Naive thymus-derived CD4-positive, alpha-beta T cell (primary cell): ENCODE results near the gene SLCO3A1. TPM values are rescaled to one million over a fixed set of nuclear protein-coding genes. Genes with fewer than 3 reads are reported as not detected.

Experiments used
- ATAC-seq: fragments of 150-1000 bp; cut with Tn5 transposase; 2 replicates; pipeline ENCODE4 v1.10.0; 2021; ENCODE audit warnings: mild to moderate bottlenecking, moderate library complexity
- CTCF ChIA-PET: fragments of 350-600 bp; sonication (Branson Sonifier 250); formaldehyde crosslinking; loops from one replicate; lab custom pipeline; 2021; ENCODE audit warnings: antibody characterized with exemption; lab: Charles Lee
- POLR2A ChIA-PET: fragments of 350-600 bp; sonication (Branson Sonifier 250); formaldehyde crosslinking; loops from one replicate; lab custom pipeline; 2021; ENCODE audit warnings: antibody characterized with exemption, inconsistent platforms; lab: Charles Lee
- DNase-seq, 9 donors: peaks; one replicate each; pipeline versions ENCODE4 v3.0.0 to v3.0.0-alpha.2; 2020 to 2022; ENCODE audit warnings: mixed read lengths in 1 of 9
- H3K27ac ChIP-seq: one replicate; pipeline ENCODE4 v1.7.0; 2013; ENCODE audit warnings: mild to moderate bottlenecking, low read depth, low read length, moderate library complexity
- H3K27me3 ChIP-seq, 2 donors: one replicate each; pipeline ENCODE4 v1.7.0; 2013; ENCODE audit warnings: low read length in 2 of 2, mild to moderate bottlenecking in 2 of 2, moderate library complexity in 2 of 2; ENCODE audit not compliant: control insufficient read depth in 2 of 2, insufficient read depth in 2 of 2
- H3K36me3 ChIP-seq, 3 experiments: 1 replicate in 2 of 3; 2 replicates in 1 of 3; pipeline ENCODE4 v1.7.0; 2013; ENCODE audit warnings: low read length in 3 of 3, mild to moderate bottlenecking in 3 of 3, moderate library complexity in 1 of 3; ENCODE audit not compliant: insufficient read depth in 3 of 3, control insufficient read depth in 2 of 3
- H3K4me1 ChIP-seq, 2 donors: one replicate each; pipeline ENCODE4 v1.7.0; 2013; ENCODE audit warnings: low read length in 2 of 2, mild to moderate bottlenecking in 2 of 2, moderate library complexity in 1 of 2; ENCODE audit not compliant: control insufficient read depth in 2 of 2, insufficient read depth in 2 of 2
- H3K4me3 ChIP-seq: 2 replicates; pipeline ENCODE4 v1.7.0; 2013; ENCODE audit warnings: mild to moderate bottlenecking, low read length
- H3K9me3 ChIP-seq, 3 experiments: 1 replicate in 2 of 3; 2 replicates in 1 of 3; pipeline ENCODE4 v1.7.0; 2013; ENCODE audit warnings: low read length in 3 of 3; ENCODE audit not compliant: control insufficient read depth in 2 of 3
- H3K27ac Mint-ChIP-seq, 9 donors: one replicate each; pipeline ENCODE4 v1.8.0; 2020 to 2022; ENCODE audit warnings: mixed read lengths in 9 of 9, mild to moderate bottlenecking in 8 of 9, moderate library complexity in 5 of 9, inconsistent platforms in 2 of 9
- H3K27me3 Mint-ChIP-seq, 5 donors: one replicate each; pipeline ENCODE4 v1.8.0; 2021 to 2022; ENCODE audit warnings: mixed read lengths in 5 of 5, mild to moderate bottlenecking in 1 of 5
- H3K36me3 Mint-ChIP-seq, 5 donors: one replicate each; pipeline ENCODE4 v1.8.0; 2020 to 2022; ENCODE audit warnings: mixed read lengths in 5 of 5, mild to moderate bottlenecking in 3 of 5, inconsistent platforms in 1 of 5
- H3K4me1 Mint-ChIP-seq, 7 donors: one replicate each; pipeline ENCODE4 v1.8.0; 2020 to 2022; ENCODE audit warnings: mixed read lengths in 7 of 7, mild to moderate bottlenecking in 3 of 7, inconsistent platforms in 1 of 7
- H3K4me3 Mint-ChIP-seq, 10 donors: one replicate each; pipeline ENCODE4 v1.8.0; 2020 to 2022; ENCODE audit warnings: mild to moderate bottlenecking in 10 of 10, mixed read lengths in 10 of 10, moderate library complexity in 6 of 10, inconsistent platforms in 2 of 10
- H3K9me3 Mint-ChIP-seq, 11 donors: one replicate each; pipeline ENCODE4 v1.8.0; 2020 to 2022; ENCODE audit warnings: mixed read lengths in 11 of 11, mild to moderate bottlenecking in 4 of 11, inconsistent platforms in 1 of 11, moderate library complexity in 1 of 11
- intact Hi-C, 2 donors: fragments of 100-400 bp; cut with micrococcal nuclease; formaldehyde crosslinking; loops; one replicate each; pipeline ENCODE4 v1.15.1; 2023
- polyA plus RNA-seq, 2 donors: library from polyadenylated mRNA; unstranded; fragments of 300-500 nt; fragmentation: Illumina TruSeq; gene quantifications; one replicate each; pipeline ENCODE4 v1.2.3, GENCODE V29; 2021
- total RNA-seq, 6 experiments: library from RNA in 5 of 6; stranded (reverse) in 5 of 6; gene quantifications; 1 replicate in 5 of 6; 2 replicates in 1 of 6; pipeline ENCODE4 v1.2.3 and lab custom pipeline; 2021 to 2026

The SLCO3A1 gene
- total and polyA plus RNA-seq, 7 experiments from 2014 or later, result 15.4 to 69.1 (median 24.3) TPM

GRCh38 chr15:92097474-92098178 lies 244.1 kb downstream of the SLCO3A1 start:
- H3K27me3 ChIP-seq, result no peaks in the 10 kb centered on the region
- H3K4me1 ChIP-seq, result peaks cover 8 to 39% of the 10 kb centered on the region in 2 donors
- no peak overlapping the region for H3K4me3 ChIP-seq
- Mint-ChIP-seq H3K27me3 (no peaks in the 10 kb centered on the region), H3K27ac (peak overlapping the region in 4 of 9 donors; percentile 6 to 79 (median 70)), H3K4me3 (peak overlapping the region in 6 of 10 donors; percentile 10 to 53 (median 28)), H3K36me3 (peaks cover 0 to 43% (median 3%) of the 10 kb centered on the region in 5 donors), H3K4me1 (peaks cover 30 to 68% (median 42%) of the 10 kb centered on the region in 7 donors), H3K9me3 (peaks cover 0 to 5% (median 0%) of the 10 kb centered on the region in 11 donors)
- POLR2A ChIA-PET, result interaction anchor here (0.7 kb wide), 1 partner anchor 10 kb away, joined by 3 read pairs; no protein-coding TSS in a partner anchor
- no peak overlapping the region for H3K27ac ChIP-seq
- no peaks in the 10 kb centered on the region for H3K36me3 ChIP-seq
- DNase-seq (peak in 7 of 9 donors; percentile 7 to 40 (median 29)), ATAC-seq (peak; percentile 69)
- no peaks in the 10 kb centered on the region for H3K9me3 ChIP-seq
- intact Hi-C loops, result loop anchor here in 1 of 2 donors (1.0 kb wide), 3 partner anchors 129 to 618 kb away; no protein-coding TSS in a partner anchor
- CTCF ChIA-PET, result interaction anchor here (0.9 kb wide), 1 partner anchor 618 kb away, joined by 3 read pairs; no protein-coding TSS in a partner anchor

- Mint-ChIP-seq H3K27me3 (no peaks in the 10 kb centered on the region), H3K4me1 (peaks cover 30 to 63% (median 41%) of the 10 kb centered on the region in 7 donors), H3K4me3 (no peak overlapping the region), H3K36me3 (peaks cover 0 to 43% (median 3%) of the 10 kb centered on the region in 5 donors), H3K27ac (no peak overlapping the region), H3K9me3 (peaks cover 0 to 5% (median 0%) of the 10 kb centered on the region in 11 donors)
- intact Hi-C loops, result no loop called here
- H3K4me1 ChIP-seq, result peaks cover 8 to 39% of the 10 kb centered on the region in 2 donors
- no peaks in the 10 kb centered on the region for H3K36me3 ChIP-seq
- no peaks in the 10 kb centered on the region for H3K27me3 ChIP-seq
- H3K4me3 ChIP-seq, result no peak overlapping the region
- CTCF ChIA-PET, result interaction anchor here (0.6 to 0.9 kb wide), 2 partner anchors 229 to 617 kb away, joined by 3 read pairs; no protein-coding TSS in a partner anchor
- H3K9me3 ChIP-seq, result no peaks in the 10 kb centered on the region
- POLR2A ChIA-PET, result no interaction called here
- DNase-seq, result no peak
- ATAC-seq, result no peak
- no peak overlapping the region for H3K27ac ChIP-seq
Measured at GRCh38 chr15:92098869-92099268, 245.4 kb downstream of the SLCO3A1 start.

- peaks cover 22 to 55% (median 33%) of the 10 kb centered on the region in 7 donors for H3K4me1 Mint-ChIP-seq
- H3K27me3 ChIP-seq, result no peaks in the 10 kb centered on the region
- no peak overlapping the region for H3K4me3 ChIP-seq
- POLR2A ChIA-PET, result no interaction called here
- peaks cover 0 to 4% (median 0%) of the 10 kb centered on the region in 3 experiments for H3K36me3 ChIP-seq
- H3K27ac Mint-ChIP-seq, result no peak overlapping the region
- CTCF ChIA-PET, result no interaction called here
- H3K4me1 ChIP-seq, result peaks cover 4 to 33% of the 10 kb centered on the region in 2 donors
- H3K36me3 Mint-ChIP-seq, result peaks cover 0 to 37% (median 3%) of the 10 kb centered on the region in 5 donors
- H3K4me3 Mint-ChIP-seq, result no peak overlapping the region
- H3K9me3 Mint-ChIP-seq, result peaks cover 0 to 5% (median 0%) of the 10 kb centered on the region in 11 donors
- no peaks in the 10 kb centered on the region for H3K9me3 ChIP-seq
- no peaks in the 10 kb centered on the region for H3K27me3 Mint-ChIP-seq
- ATAC-seq (no peak), DNase-seq (no peak)
- intact Hi-C loops, result no loop called here
- no peak overlapping the region for H3K27ac ChIP-seq
Measured at GRCh38 chr15:92100301-92100700, 246.8 kb downstream of the SLCO3A1 start.

GRCh38 chr15:92100751-92101150 lies 247.2 kb downstream of the SLCO3A1 start:
- Histone ChIP-seq H3K27me3 (no peaks in the 10 kb centered on the region), H3K27ac (no peak overlapping the region), H3K4me1 (peaks cover 0 to 29% of the 10 kb centered on the region in 2 donors), H3K36me3 (peaks cover 0 to 8% (median 0%) of the 10 kb centered on the region in 3 experiments), H3K4me3 (no peak overlapping the region), H3K9me3 (no peaks in the 10 kb centered on the region)
- no peak for ATAC-seq
- Mint-ChIP-seq H3K27ac (no peak overlapping the region), H3K9me3 (peaks cover 0 to 5% (median 0%) of the 10 kb centered on the region in 11 donors), H3K4me1 (peaks cover 17 to 51% (median 28%) of the 10 kb centered on the region in 7 donors), H3K36me3 (peaks cover 0 to 37% (median 4%) of the 10 kb centered on the region in 5 donors), H3K4me3 (no peak overlapping the region), H3K27me3 (no peaks in the 10 kb centered on the region)
- ChIA-PET CTCF (no interaction called here), POLR2A (no interaction called here)
- no peak for DNase-seq
- intact Hi-C loops, result no loop called here

GRCh38 chr15:92101708-92102394 lies 248.3 kb downstream of the SLCO3A1 start:
- ChIA-PET CTCF (interaction anchor here (0.6 kb wide), 1 partner anchor 552 kb away, joined by 3 read pairs; no protein-coding TSS in a partner anchor), POLR2A (no interaction called here)
- Histone ChIP-seq H3K27ac (no peak overlapping the region), H3K36me3 (peaks cover 0 to 8% (median 0%) of the 10 kb centered on the region in 3 experiments), H3K4me3 (no peak overlapping the region), H3K27me3 (no peaks in the 10 kb centered on the region), H3K4me1 (peaks cover 0 to 21% of the 10 kb centered on the region in 2 donors), H3K9me3 (no peaks in the 10 kb centered on the region)
- Mint-ChIP-seq H3K4me3 (peak overlapping the region in 3 of 10 donors; percentile 4 to 58 (median 32)), H3K27me3 (no peaks in the 10 kb centered on the region), H3K4me1 (peaks cover 13 to 41% (median 23%) of the 10 kb centered on the region in 7 donors), H3K27ac (peak overlapping the region in 7 of 9 donors; percentile 11 to 82 (median 60)), H3K9me3 (no peaks in the 10 kb centered on the region), H3K36me3 (peaks cover 0 to 35% (median 10%) of the 10 kb centered on the region in 5 donors)
- ATAC-seq (no peak), DNase-seq (no peak)
- intact Hi-C loops, result no loop called here

GRCh38 chr15:92102395-92102755 lies 248.9 kb downstream of the SLCO3A1 start:
- ChIA-PET POLR2A (no interaction called here), CTCF (interaction anchor here (0.6 kb wide), 1 partner anchor 551 kb away, joined by 3 read pairs; no protein-coding TSS in a partner anchor)
- Mint-ChIP-seq H3K27me3 (no peaks in the 10 kb centered on the region), H3K4me3 (no peak overlapping the region), H3K36me3 (peaks cover 0 to 33% (median 10%) of the 10 kb centered on the region in 5 donors), H3K9me3 (no peaks in the 10 kb centered on the region), H3K4me1 (peaks cover 13 to 36% (median 21%) of the 10 kb centered on the region in 7 donors), H3K27ac (peak overlapping the region in 2 of 9 donors; percentile 32 to 82)
- Histone ChIP-seq H3K27ac (no peak overlapping the region), H3K4me1 (peaks cover 0 to 16% of the 10 kb centered on the region in 2 donors), H3K27me3 (no peaks in the 10 kb centered on the region), H3K4me3 (no peak overlapping the region), H3K36me3 (peaks cover 0 to 8% (median 0%) of the 10 kb centered on the region in 3 experiments), H3K9me3 (no peaks in the 10 kb centered on the region)
- ATAC-seq (no peak), DNase-seq (no peak)
- intact Hi-C loops, result no loop called here
